Vagina (tissue), 2 donors: ENCODE data around the gene RETREG1.

Experiments
- POLR2AphosphoS5 ChIP-seq, 2 donors: sonication (generic); formaldehyde crosslinking; IDR thresholded peaks; one replicate each; pipeline ENCODE4 v1.9.0; 2017; ENCODE audit warnings: antibody characterized with exemption in 2 of 2, mild to moderate bottlenecking in 2 of 2, low read depth in 1 of 2; ENCODE audit not compliant: insufficient read depth in 1 of 2
- TF ChIP-seq, protein P1 (sequence below), 3 experiments: fragments of 450-650 bp in 2 of 3; fragments of 200-600 bp in 1 of 3; sonication (generic) in 1 of 3; IDR thresholded peaks; one replicate each; pipeline ENCODE4 v1.5.1; 2017 to 2019; ENCODE audit warnings: antibody characterized with exemption in 3 of 3, mild to moderate bottlenecking in 2 of 3, moderate library complexity in 2 of 3

DNA sequence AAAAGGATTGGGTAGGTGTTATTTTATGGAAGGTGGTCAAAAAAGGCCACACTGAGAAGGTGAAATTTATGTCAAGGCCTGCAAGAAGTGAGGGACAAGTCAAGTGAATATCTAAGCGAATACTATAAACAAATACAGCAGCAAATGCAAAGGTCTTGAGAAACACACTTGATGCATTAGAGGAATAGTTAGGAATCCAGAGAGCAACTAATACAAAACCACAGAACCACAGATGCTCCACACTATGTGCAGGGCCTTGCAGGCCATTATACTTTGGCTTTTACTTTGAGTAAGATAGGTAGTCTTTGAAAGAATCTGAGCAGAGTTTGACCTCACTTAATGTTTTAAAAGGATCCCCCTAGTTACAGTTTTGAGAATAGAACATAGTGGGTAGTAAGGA, 155.8 kb downstream of the RETREG1 start:
- TF ChIP-seq, protein P1, sequence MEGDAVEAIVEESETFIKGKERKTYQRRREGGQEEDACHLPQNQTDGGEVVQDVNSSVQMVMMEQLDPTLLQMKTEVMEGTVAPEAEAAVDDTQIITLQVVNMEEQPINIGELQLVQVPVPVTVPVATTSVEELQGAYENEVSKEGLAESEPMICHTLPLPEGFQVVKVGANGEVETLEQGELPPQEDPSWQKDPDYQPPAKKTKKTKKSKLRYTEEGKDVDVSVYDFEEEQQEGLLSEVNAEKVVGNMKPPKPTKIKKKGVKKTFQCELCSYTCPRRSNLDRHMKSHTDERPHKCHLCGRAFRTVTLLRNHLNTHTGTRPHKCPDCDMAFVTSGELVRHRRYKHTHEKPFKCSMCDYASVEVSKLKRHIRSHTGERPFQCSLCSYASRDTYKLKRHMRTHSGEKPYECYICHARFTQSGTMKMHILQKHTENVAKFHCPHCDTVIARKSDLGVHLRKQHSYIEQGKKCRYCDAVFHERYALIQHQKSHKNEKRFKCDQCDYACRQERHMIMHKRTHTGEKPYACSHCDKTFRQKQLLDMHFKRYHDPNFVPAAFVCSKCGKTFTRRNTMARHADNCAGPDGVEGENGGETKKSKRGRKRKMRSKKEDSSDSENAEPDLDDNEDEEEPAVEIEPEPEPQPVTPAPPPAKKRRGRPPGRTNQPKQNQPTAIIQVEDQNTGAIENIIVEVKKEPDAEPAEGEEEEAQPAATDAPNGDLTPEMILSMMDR (IDR thresholded peaks at IDR 0.05), result no peak
- TF ChIP-seq POLR2AphosphoS5 (IDR thresholded peaks at IDR 0.05; ENCODE audit: insufficient read depth in 1 of 2, low read depth in 1 of 2), result no peak
